DOHH2 (cell line): ENCODE data around the gene EML4.

Experiments
- H3F3A ChIP-seq: fragments of 200-600 bp; sonication (generic), shearing (Covaris generic); 2 replicates; pipeline ENCODE4 v1.6.0; 2016; ENCODE audit warnings: antibody characterized with exemption, mild to moderate bottlenecking; ENCODE audit not compliant: control insufficient read depth, insufficient read depth
- H3K27ac ChIP-seq: fragments of 200-600 bp; sonication (generic); 2 replicates; pipeline ENCODE4 v1.5.1; 2014; ENCODE audit warnings: low read depth, mild to moderate bottlenecking, low read length, moderate library complexity
- H3K27me3 ChIP-seq: fragments of 200-600 bp; sonication (generic); 2 replicates; pipeline ENCODE4 v1.6.1; 2014; ENCODE audit warnings: mild to moderate bottlenecking, low read length, mixed read lengths; ENCODE audit not compliant: control insufficient read depth
- H3K36me3 ChIP-seq: fragments of 200-600 bp; sonication (generic); 2 replicates; pipeline ENCODE4 v1.6.1; 2014; ENCODE audit warnings: mild to moderate bottlenecking, low read length, moderate library complexity, mixed read lengths; ENCODE audit not compliant: control insufficient read depth
- H3K4me1 ChIP-seq: fragments of 200-600 bp; sonication (generic); 2 replicates; pipeline ENCODE4 v1.6.1; 2014; ENCODE audit warnings: mild to moderate bottlenecking, low read length, mixed read lengths; ENCODE audit not compliant: control insufficient read depth
- H3K4me2 ChIP-seq: fragments of 200-600 bp; sonication (generic); 2 replicates; pipeline ENCODE4 v1.6.0; 2014; ENCODE audit warnings: mild to moderate bottlenecking, low read length, moderate library complexity
- H3K4me3 ChIP-seq: fragments of 200-600 bp; sonication (generic); 2 replicates; pipeline ENCODE4 v1.5.1; 2014; ENCODE audit warnings: mild to moderate bottlenecking, low read length, mixed read lengths
- H3K79me2 ChIP-seq: fragments of 200-600 bp; sonication (generic); 2 replicates; pipeline ENCODE4 v1.6.1; 2014; ENCODE audit warnings: mild to moderate bottlenecking, low read length, mixed read lengths; ENCODE audit not compliant: control insufficient read depth
- H3K9me2 ChIP-seq: fragments of 200-600 bp; sonication (generic); replicated peaks from 2 replicates; pipeline ENCODE4 v1.6.1; 2014; ENCODE audit warnings: mild to moderate bottlenecking, low read length, mixed read lengths; ENCODE audit not compliant: control insufficient read depth
- H3K9me3 ChIP-seq: fragments of 200-600 bp; sonication (generic); 2 replicates; pipeline ENCODE4 v1.6.1; 2014; ENCODE audit warnings: antibody characterized with exemption, low read length, mixed read lengths; ENCODE audit not compliant: control insufficient read depth, insufficient read depth
- H4K20me1 ChIP-seq: fragments of 200-600 bp; sonication (generic); 2 replicates; pipeline ENCODE4 v1.6.0; 2014; ENCODE audit warnings: low read depth, mild to moderate bottlenecking, antibody characterized with exemption, low read length, moderate library complexity; ENCODE audit not compliant: control insufficient read depth, insufficient read depth
- CTCF ChIP-seq: fragments of 200-600 bp; sonication (generic); IDR thresholded peaks from one replicate; pipeline ENCODE4 v1.5.1; 2014; ENCODE audit warnings: antibody characterized with exemption, mild to moderate bottlenecking, low read depth, low read length; ENCODE audit not compliant: poor library complexity, severe bottlenecking
- EZH2phosphoT487 ChIP-seq: fragments of 200-600 bp; sonication (generic); IDR thresholded peaks from 2 replicates; pipeline ENCODE4 v1.6.1; 2017; ENCODE audit warnings: borderline replicate concordance, mild to moderate bottlenecking, antibody characterized with exemption, low read length, moderate library complexity, mixed read lengths

The EML4 gene

GRCh38 chr2:42186366-42186765 lies 17.2 kb downstream of the EML4 start:
- H3K4me2 ChIP-seq, result no peak overlapping the region
- no peak overlapping the region for H3K27ac ChIP-seq
- no peaks in the 10 kb centered on the region for H3F3A ChIP-seq
- H3K4me1 ChIP-seq, result peaks cover 10% of the 10 kb centered on the region
- no peaks in the 10 kb centered on the region for H3K36me3 ChIP-seq
- H3K27me3 ChIP-seq, result no peaks in the 10 kb centered on the region
- no peaks in the 10 kb centered on the region for H3K9me2 ChIP-seq
- no peak overlapping the region for H3K4me3 ChIP-seq
- TF ChIP-seq CTCF (no peak), EZH2phosphoT487 (no peak)
- H3K79me2 ChIP-seq, result peaks cover 23% of the 10 kb centered on the region
- no peaks in the 10 kb centered on the region for H3K9me3 ChIP-seq
- no peaks in the 10 kb centered on the region; the same call in none of the 2 replicates for H4K20me1 ChIP-seq

- no peaks in the 10 kb centered on the region for H3K27me3 ChIP-seq
- H3K4me3 ChIP-seq, result no peak overlapping the region
- H3K36me3 ChIP-seq, result no peaks in the 10 kb centered on the region
- H3K9me3 ChIP-seq, result no peaks in the 10 kb centered on the region
- H3F3A ChIP-seq, result no peaks in the 10 kb centered on the region
- peaks cover 21% of the 10 kb centered on the region for H3K79me2 ChIP-seq
- peaks cover under 1% of the 10 kb centered on the region for H4K20me1 ChIP-seq
- TF ChIP-seq CTCF, result no peak
- no peak for TF ChIP-seq EZH2phosphoT487
- no peaks in the 10 kb centered on the region for H3K9me2 ChIP-seq
- H3K4me1 ChIP-seq, result peaks cover 10% of the 10 kb centered on the region
- H3K4me2 ChIP-seq, result no peak overlapping the region
- H3K27ac ChIP-seq, result no peak overlapping the region
Observed at GRCh38 chr2:42186945-42187632, 17.9 kb downstream of the EML4 start.

- peaks cover 20% of the 10 kb centered on the region for H3K79me2 ChIP-seq
- TF ChIP-seq CTCF (no peak), EZH2phosphoT487 (no peak)
- H4K20me1 ChIP-seq, result peaks cover 8% of the 10 kb centered on the region
- H3K9me3 ChIP-seq, result no peaks in the 10 kb centered on the region
- H3K9me2 ChIP-seq, result no peaks in the 10 kb centered on the region
- no peak overlapping the region for H3K27ac ChIP-seq
- peaks cover 9% of the 10 kb centered on the region for H3K4me1 ChIP-seq
- no peak overlapping the region for H3K4me2 ChIP-seq
- H3K36me3 ChIP-seq, result no peaks in the 10 kb centered on the region
- no peaks in the 10 kb centered on the region for H3F3A ChIP-seq
- no peak overlapping the region for H3K4me3 ChIP-seq
- H3K27me3 ChIP-seq, result no peaks in the 10 kb centered on the region
Observed at GRCh38 chr2:42187886-42188285, 18.7 kb downstream of the EML4 start.
